Measurements from ENCODE around the gene LIMS2.

DNA sequence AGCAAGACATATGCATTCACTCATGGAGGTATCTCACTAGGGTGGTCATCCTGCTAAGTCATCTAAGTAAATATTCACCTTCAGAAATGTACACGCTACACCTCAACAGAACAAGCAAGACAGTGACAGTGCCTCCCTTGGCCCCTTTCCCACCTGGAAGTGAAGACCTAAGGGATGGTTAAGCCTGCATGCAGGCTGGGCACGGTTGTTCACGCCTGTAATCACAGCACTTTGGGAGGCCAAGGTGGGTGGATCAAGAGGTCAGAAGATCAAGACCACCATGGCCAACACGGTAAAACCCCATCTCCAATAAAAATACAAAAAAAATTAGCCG, 4.4 kb downstream of the LIMS2 start:
- no peak for TF ChIP-seq EZH2 (IDR thresholded peaks at IDR 0.05; ENCODE audit: low read depth, low read length, severe bottlenecking)
- TF ChIP-seq E2F6 (IDR thresholded peaks at IDR 0.05): no peak
- TF ChIP-seq EP300 (IDR thresholded peaks at IDR 0.05; ENCODE audit: borderline replicate concordance in 1 of 2, low read depth in 2 of 2, low read length in 2 of 2): no peak
